Right lobe of liver (tissue), 4 donors: Measurements from ENCODE around the gene TMEM91.

Source experiments
- POLR2A ChIP-seq: fragments of 450-650 bp; IDR thresholded peaks from one replicate; pipeline ENCODE4 v1.6.1; 2017; ENCODE audit warnings: antibody characterized with exemption, mild to moderate bottlenecking
- TF ChIP-seq, protein P1 (sequence below), 4 donors: fragments of 200-600 bp in 3 of 4; fragments of 450-650 bp in 1 of 4; IDR thresholded peaks; one replicate each; pipeline versions ENCODE4 v1.5.1 to v1.8.0; 2016 to 2022; ENCODE audit warnings: antibody characterized with exemption in 4 of 4, mild to moderate bottlenecking in 2 of 4
- donor health status: DM: no; HTN: no; CAD: no.
- donor health status: DM: no; HTN: no; CAD: no.
- donor health status: DM: no; HTN: yes; CAD: no.

DNA sequence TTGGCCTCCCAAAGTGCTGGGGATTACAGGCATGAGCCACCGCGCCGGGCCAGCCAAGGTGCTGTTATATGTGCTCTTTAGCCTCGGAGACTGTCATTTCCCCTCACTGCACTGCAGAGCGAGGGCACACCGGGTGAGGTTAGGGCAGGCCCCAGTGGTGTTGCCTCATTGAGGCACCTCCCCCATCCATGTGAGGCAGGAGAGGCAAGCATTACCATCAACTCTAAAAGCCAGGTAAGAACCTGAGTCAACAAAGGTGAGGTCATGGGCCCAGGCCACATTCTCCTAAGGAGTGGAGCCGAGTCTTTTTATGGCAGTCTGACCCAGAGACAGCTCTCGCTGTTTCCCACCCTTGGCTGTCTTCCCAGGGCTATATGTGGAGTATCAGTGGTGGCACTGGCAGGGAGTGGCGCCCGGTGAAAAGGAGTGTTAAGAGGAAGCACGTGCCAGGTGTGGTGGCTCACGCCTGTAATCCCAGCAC is 39.9 kb downstream of the TMEM91 start:
- TF ChIP-seq, protein P1, sequence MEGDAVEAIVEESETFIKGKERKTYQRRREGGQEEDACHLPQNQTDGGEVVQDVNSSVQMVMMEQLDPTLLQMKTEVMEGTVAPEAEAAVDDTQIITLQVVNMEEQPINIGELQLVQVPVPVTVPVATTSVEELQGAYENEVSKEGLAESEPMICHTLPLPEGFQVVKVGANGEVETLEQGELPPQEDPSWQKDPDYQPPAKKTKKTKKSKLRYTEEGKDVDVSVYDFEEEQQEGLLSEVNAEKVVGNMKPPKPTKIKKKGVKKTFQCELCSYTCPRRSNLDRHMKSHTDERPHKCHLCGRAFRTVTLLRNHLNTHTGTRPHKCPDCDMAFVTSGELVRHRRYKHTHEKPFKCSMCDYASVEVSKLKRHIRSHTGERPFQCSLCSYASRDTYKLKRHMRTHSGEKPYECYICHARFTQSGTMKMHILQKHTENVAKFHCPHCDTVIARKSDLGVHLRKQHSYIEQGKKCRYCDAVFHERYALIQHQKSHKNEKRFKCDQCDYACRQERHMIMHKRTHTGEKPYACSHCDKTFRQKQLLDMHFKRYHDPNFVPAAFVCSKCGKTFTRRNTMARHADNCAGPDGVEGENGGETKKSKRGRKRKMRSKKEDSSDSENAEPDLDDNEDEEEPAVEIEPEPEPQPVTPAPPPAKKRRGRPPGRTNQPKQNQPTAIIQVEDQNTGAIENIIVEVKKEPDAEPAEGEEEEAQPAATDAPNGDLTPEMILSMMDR (IDR thresholded peaks at IDR 0.05): no peak
- TF ChIP-seq POLR2A: no peak
